ENCODE data around the gene AAR2.

DNA sequence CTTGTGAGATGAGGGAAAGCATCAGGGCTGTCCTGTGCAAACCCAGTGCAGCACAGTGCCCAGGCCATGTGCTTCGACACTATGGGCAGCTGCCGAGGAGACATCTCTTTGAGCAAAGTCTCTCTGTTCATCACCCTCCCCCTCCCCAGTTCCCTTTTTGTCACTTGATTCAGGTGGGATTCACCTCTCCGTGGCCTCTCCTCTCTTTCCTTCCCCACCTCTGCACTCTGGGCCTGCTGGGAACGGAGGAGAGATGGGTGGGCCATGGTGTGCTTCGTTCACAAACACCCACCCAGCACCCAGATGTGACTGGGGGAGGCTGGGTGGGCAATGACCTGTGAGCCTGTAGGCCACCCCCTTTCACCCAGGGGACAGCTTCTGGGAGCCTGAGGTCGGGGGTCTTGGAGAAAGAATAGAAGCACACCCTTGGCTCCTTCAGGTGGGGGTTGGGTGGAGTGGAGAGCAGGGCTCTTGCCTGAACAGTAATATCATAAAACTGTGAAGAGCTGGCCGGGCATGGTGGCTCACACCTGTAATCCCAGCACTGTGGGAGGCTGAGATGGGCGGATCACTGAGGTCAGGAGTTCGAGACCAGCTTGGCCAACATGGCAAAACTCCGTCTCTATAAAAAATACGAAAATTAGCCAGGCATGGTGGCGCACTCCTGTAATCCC, 36.4 kb downstream of the AAR2 start:
- TF ChIP-seq CTCF (IDR thresholded peaks at IDR 0.05; ENCODE audit: low read depth, low read length): no peak
- TF ChIP-seq EZH2phosphoT487 (IDR thresholded peaks at IDR 0.05; ENCODE audit: low read depth): no peak
